GM12892 (cell line): ENCODE measurements around the gene MAGEB3.

Source experiments
- POLR2A ChIP-seq: IDR thresholded peaks from 2 replicates; pipeline ENCODE4 v1.6.1; 2011; ENCODE audit warnings: low read depth, low read length, control low read depth
- POLR2AphosphoS5 ChIP-seq: IDR thresholded peaks from 2 replicates; pipeline ENCODE4 v1.6.1; 2011; ENCODE audit warnings: low read depth, low read length, control low read depth

DNA sequence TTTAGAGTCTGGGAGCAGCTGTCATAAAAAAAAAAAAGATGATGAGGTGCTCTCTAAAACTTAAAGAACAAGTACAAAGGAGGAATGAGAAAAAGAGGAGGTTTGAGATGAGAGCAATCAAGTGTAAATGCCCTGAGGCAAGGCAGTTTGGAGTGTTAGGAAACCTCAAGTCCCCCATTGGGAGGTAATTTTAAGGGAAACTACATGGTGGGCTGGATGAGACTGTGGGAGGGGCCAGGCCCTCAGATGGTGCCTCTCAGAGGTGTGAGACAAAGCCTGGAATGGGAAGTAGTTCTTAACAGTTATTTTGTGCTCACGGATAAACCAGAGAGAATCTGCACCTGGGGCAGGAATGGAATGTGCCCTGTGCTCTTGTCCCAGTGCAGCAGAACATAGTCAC lies 1.9 kb upstream of the MAGEB3 start:
- TF ChIP-seq POLR2A (no peak), POLR2AphosphoS5 (no peak)
